Esophagus mucosa (tissue), 1 donor: Measurements from ENCODE around the gene CCDC192. TPM values are rescaled to one million over a fixed set of nuclear protein-coding genes. Genes with fewer than 3 reads are reported as not detected.
"Not testable (repeated sequence)": the region's sequence is repeated elsewhere in the genome, so short reads cannot be mapped to it uniquely, and the experiment has no call there.

ENCODE experiments used
- ATAC-seq: fragments of 200-7000 bp; cut with Tn5 transposase; one replicate; pipeline ENCODE4 v1.9.1; 2020
- total RNA-seq: library from RNA; stranded (reverse); gene quantifications from one replicate; pipeline ENCODE4 v1.2.4, GENCODE V29; 2023
- donor health status: DM: yes; HTN: yes; CAD: no.

The CCDC192 gene
- total RNA-seq, 1 donor from 2014 or later, result not detected

GRCh38 chr5:127769386-127769785, 66.2 kb downstream of the CCDC192 start:
- ATAC-seq, result no peak

GRCh38 chr5:127770272-127770671, 67.1 kb downstream of the CCDC192 start:
- ATAC-seq, result no peak

GRCh38 chr5:127772531-127772930, 69.3 kb downstream of the CCDC192 start:
- no peak for ATAC-seq

DNA sequence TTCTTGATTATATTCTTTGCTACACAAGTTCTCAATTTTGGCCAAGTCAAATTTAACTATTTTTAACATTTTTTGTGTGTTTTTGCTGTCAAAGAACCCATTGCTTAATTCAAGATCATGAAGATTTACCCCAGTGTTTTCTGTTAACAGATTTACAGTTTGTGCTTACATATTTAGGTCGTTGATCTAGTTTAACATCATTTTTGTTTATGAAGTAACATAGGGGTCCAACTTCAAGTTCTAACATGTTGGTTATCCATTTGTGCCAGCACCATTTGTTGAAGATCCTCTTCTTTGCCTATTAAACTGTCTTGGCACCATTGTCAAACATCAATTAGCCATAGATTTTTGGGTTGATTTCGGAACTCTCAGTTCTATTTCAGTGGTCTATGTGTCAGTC, 71.0 kb downstream of the CCDC192 start:
- no peak for ATAC-seq

DNA sequence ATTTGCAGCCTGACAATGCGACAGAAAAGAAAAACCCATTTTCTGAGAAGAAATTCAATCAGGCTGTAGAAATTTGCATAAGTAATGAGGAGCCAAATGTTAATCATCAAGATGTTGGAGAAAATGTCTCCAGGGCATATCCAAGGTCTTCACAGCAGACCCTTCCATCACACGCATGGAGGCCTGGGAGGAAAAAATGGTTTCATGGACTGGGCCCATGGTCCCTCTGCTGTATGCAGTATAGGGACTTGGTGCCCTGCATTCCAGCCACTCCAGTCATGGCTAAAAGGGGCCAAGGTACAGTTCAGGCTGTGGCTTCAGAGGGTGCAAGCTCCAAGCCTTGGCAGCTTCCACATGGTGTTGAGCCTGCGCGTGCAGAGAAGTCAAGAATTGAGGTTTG, 73.3 kb downstream of the CCDC192 start:
- no peak for ATAC-seq

DNA sequence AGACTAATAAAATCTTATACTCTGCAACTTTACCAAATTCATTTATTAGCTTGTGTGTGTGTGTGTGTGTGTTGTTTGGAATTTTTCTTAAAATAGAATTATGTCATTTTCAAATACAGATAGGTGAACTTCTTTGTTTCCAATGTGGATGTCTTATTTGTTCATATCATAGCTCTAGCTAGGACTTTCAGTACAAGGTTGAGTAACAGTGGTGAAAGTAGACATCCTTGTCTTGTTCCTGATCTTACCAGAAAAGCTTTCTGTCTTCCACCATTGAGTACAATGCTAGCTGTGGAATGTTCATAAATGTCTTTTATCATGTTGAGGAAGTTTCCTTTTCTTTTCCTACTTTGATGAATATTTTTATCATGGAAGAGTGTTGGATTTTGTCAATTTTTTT, 74.8 kb downstream of the CCDC192 start:
- ATAC-seq, result no peak

GRCh38 chr5:127782450-127782849, 79.3 kb downstream of the CCDC192 start:
- not testable (repeated sequence) for ATAC-seq

- ATAC-seq, result peak; percentile 75
Observed at GRCh38 chr5:127785098-127785927, 82.1 kb downstream of the CCDC192 start.

- no peak for ATAC-seq
Observed at GRCh38 chr5:127791439-127791838, 88.2 kb downstream of the CCDC192 start.

DNA sequence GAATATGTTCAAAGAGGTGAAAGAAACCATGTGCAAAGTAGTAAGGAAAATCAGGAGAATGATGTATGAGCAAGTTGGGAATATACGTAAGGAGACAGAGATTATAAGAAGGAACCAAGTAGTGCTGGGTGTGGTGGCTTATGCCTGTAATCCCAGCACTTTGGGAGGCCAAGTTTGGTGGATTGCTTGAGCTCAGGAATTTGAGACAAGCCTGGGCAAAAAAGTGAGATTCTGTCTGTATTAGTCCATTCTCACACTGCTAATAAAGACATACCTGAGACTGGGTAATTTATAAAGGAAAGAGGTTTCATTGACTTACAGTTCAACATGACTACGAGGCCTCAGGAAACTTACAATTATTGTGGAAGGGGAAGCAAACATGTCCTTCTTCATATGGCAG, 88.7 kb downstream of the CCDC192 start:
- ATAC-seq, result not testable (repeated sequence)

GRCh38 chr5:127793052-127793451, 89.9 kb downstream of the CCDC192 start:
- no peak for ATAC-seq

DNA sequence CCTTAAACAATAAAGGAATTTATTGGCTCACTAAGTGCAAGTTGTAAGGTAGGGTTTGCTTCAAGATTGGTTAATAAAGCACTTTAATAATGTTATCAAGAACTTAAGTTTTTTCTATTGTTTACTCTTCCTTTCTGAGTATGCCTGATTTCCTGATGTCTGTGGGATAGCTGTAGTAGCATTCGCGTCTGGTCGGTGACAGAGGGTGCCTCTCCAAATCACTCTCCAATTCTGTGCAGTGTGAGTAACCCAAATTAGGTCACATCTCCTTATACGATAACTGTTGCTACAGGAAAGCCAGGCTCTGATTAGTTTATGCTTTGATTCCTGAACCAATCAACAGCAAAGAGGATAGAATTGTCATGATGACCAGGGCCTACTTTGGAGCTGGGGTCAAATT, 90.7 kb downstream of the CCDC192 start:
- ATAC-seq, result no peak

GRCh38 chr5:127796211-127796610, 93.0 kb downstream of the CCDC192 start:
- no peak for ATAC-seq

- ATAC-seq, result no peak
Observed at GRCh38 chr5:127799293-127799905, 96.2 kb downstream of the CCDC192 start.

GRCh38 chr5:127801751-127802476, 98.7 kb downstream of the CCDC192 start:
- ATAC-seq, result no peak

DNA sequence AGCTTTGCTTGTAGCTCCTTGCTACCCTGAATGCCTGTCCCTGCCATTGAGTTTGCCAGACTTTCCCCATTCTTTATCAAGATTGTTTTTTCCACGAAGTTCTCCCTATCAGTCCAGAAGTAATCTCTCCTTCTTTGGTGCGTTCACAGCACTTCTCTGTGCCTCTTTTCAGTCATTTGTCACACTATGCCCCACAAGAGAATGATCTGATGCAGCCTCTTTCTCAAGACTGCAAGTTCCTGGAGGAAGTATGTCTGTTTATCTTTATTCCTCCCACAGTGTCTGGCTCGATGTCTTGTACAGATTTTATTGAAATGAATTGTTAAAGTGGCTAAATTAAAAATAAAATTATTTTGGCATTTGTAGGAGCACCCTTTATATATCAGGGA, 99.3 kb downstream of the CCDC192 start:
- no peak for ATAC-seq

DNA sequence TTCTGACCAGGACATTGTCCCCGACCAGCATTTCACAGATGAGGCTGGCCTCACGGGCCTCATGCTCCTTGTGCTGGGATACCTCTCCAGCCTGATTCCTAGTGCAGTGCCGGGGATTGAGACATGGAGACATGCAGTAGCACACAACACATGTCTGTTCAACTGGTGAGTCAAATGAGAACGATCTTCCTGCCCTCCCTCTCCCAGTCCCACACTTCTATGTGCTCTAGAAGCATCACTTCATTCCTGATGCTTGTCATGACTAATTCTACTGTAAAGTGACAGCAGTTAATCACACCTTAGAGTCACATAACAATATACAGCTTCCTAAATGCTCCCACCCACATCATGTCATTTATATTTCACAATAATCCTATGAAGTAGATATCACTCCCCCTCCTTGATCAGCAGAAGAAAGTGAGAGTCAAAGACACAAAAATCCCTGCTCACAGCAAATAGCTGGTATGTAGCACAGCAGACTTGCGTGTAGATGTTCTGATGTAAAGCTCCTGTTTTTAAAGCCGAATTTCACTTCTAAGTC, 101.8 kb downstream of the CCDC192 start:
- peak; percentile 57 for ATAC-seq

GRCh38 chr5:127805448-127805847, 102.3 kb downstream of the CCDC192 start:
- no peak for ATAC-seq

- ATAC-seq, result no peak
Observed at GRCh38 chr5:127806776-127807175, 103.6 kb downstream of the CCDC192 start.

DNA sequence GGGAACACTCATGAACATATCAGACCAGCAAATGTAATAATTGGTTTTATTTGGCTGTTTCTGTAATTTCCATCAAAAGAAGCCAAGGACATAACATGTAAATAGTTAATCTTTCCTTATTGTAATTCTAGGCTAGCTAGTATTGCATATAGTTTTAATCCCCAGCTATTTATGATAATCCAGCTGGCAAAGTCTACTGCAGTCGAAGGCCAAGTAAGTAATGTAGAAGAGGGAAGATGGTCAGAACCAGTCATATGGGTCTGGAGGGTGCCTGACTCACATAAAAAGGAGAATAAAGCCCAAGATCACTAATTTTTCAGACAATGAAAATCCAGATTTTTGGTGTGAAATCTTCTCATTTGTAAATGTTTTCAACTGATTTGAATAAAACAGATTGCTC, 106.3 kb downstream of the CCDC192 start:
- ATAC-seq, result peak; percentile 37

DNA sequence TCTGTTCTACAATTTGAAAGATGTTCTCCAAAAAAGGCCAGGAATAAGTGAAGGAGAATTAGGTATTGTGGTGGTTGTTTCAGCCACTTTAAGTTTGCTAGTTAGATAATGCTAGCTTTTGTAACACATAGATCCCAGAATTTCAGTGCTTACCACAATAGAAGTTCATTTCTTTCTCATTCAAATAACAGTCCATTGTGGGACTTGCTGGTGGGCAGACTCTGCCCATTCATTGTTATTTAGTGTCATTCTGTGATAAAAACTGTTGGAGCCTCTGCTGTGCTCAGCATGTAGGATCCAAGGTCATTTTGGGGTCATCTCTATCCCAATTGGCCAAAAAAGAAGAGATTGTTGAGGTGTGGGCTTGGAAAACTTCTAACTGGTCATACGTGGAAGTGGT, 106.8 kb downstream of the CCDC192 start:
- no peak for ATAC-seq

GRCh38 chr5:127810707-127811490, 107.7 kb downstream of the CCDC192 start:
- ATAC-seq, result no peak
